IMR-90 (cell line): ENCODE measurements around the gene EIF4E1B. TPM values are rescaled to one million over a fixed set of nuclear protein-coding genes. Genes with fewer than 3 reads are reported as not detected.

Experiments used
- ATAC-seq: fragments of 200-7000 bp; cut with Tn5 transposase; 2 replicates; pipeline ENCODE4 v1.9.1; 2020; ENCODE audit warnings: low read depth, mild to moderate bottlenecking, moderate library complexity
- BruUV-seq: library from RNA; stranded (reverse); fragments of 400-500 nt; replicated peaks from 2 replicates; lab custom pipeline; 2021; lab: Mats Ljungman, UMichigan
- CTCF ChIA-PET: fragments of 300-600 bp; formaldehyde crosslinking; extraction: SDS; loops from one replicate; lab custom pipeline; 2021; ENCODE audit warnings: antibody characterized with exemption; lab: Yijun Ruan, JAX
- POLR2A ChIA-PET: fragments of 300-600 bp; sonication (Branson Sonifier 250); formaldehyde crosslinking; loops from one replicate; lab custom pipeline; 2022; ENCODE audit warnings: antibody characterized with exemption; ENCODE audit not compliant: unreplicated experiment; lab: Charles Lee
- DNase-seq: peaks from one replicate; pipeline ENCODE4 v3.0.0; 2013
- H2AFZ ChIP-seq: replicated peaks from 2 replicates; pipeline ENCODE3; 2013; ENCODE audit warnings: low read length, mild to moderate bottlenecking; ENCODE audit not compliant: poor library complexity
- H2AK5ac ChIP-seq: 2 replicates; pipeline ENCODE4 v1.6.1; 2013; ENCODE audit warnings: low read depth, low read length, inconsistent platforms
- H2AK9ac ChIP-seq: replicated peaks from 2 replicates; pipeline ENCODE3; 2013; ENCODE audit warnings: mild to moderate bottlenecking, low read depth, low read length, moderate library complexity; ENCODE audit not compliant: poor library complexity
- H2BK120ac ChIP-seq: 2 replicates; pipeline ENCODE4 v1.6.1; 2013; ENCODE audit warnings: low read depth, low read length, inconsistent platforms
- H2BK15ac ChIP-seq: 3 replicates; pipeline ENCODE4 v1.6.1; 2013; ENCODE audit warnings: low read depth, low read length, inconsistent platforms
- H2BK20ac ChIP-seq: 2 replicates; pipeline ENCODE4 v1.6.1; 2013; ENCODE audit warnings: low read depth, mild to moderate bottlenecking, inconsistent platforms, low read length, moderate library complexity
- H2BK5ac ChIP-seq: 2 replicates; pipeline ENCODE4 v1.6.1; 2013; ENCODE audit warnings: mild to moderate bottlenecking, low read depth, low read length, inconsistent platforms; ENCODE audit not compliant: poor library complexity, severe bottlenecking
- H3K14ac ChIP-seq: replicated peaks from 2 replicates; pipeline ENCODE4 v1.6.1; 2013; ENCODE audit warnings: low read depth, low read length, inconsistent platforms
- H3K18ac ChIP-seq: 2 replicates; pipeline ENCODE4 v1.6.1; 2013; ENCODE audit warnings: low read depth, low read length, control low read depth
- H3K23ac ChIP-seq: 2 replicates; pipeline ENCODE4 v1.6.1; 2013; ENCODE audit warnings: low read depth, low read length, inconsistent platforms
- H3K27ac ChIP-seq: 2 replicates; pipeline ENCODE4 v1.5.1; 2013; ENCODE audit warnings: mild to moderate bottlenecking, control low read depth, low read length; ENCODE audit not compliant: insufficient read depth
- H3K27me3 ChIP-seq: 2 replicates; pipeline ENCODE4 v1.6.1; 2013; ENCODE audit warnings: low read length; ENCODE audit not compliant: control insufficient read depth, insufficient read depth
- H3K36me3 ChIP-seq: 2 replicates; pipeline ENCODE4 v1.6.1; 2013; ENCODE audit warnings: low read length, mixed read lengths; ENCODE audit not compliant: control insufficient read depth, insufficient read depth
- H3K4ac ChIP-seq: 2 replicates; pipeline ENCODE4 v1.6.1; 2013; ENCODE audit warnings: low read depth, low read length, inconsistent platforms
- H3K4me1 ChIP-seq: 2 replicates; pipeline ENCODE4 v1.6.1; 2013; ENCODE audit warnings: low read length, mixed read lengths; ENCODE audit not compliant: control insufficient read depth, insufficient read depth
- H3K4me2 ChIP-seq: 2 replicates; pipeline ENCODE4 v1.6.1; 2013; ENCODE audit warnings: low read depth, mild to moderate bottlenecking, control low read depth, low read length, moderate library complexity
- H3K4me3 ChIP-seq: 2 replicates; pipeline ENCODE4 v1.5.1; 2013; ENCODE audit warnings: low read depth, mild to moderate bottlenecking, control low read depth, low read length, moderate library complexity; ENCODE audit not compliant: insufficient read depth
- H3K56ac ChIP-seq: 2 replicates; pipeline ENCODE4 v1.6.1; 2013; ENCODE audit warnings: low read length, inconsistent platforms; ENCODE audit not compliant: insufficient read depth; ENCODE audit errors: extremely low read depth
- H3K79me1 ChIP-seq, 2 experiments: 2 replicates each; pipeline ENCODE4 v1.6.1; 2013; ENCODE audit warnings: low read length in 2 of 2, inconsistent platforms in 1 of 2, low read depth in 1 of 2
- H3K9ac ChIP-seq: 2 replicates; pipeline ENCODE4 v1.6.1; 2013; ENCODE audit warnings: low read depth, low read length, control low read depth
- H3K9me1 ChIP-seq: 2 replicates; pipeline ENCODE4 v1.6.1; 2013; ENCODE audit warnings: low read length, inconsistent platforms; ENCODE audit not compliant: insufficient read depth
- H3K9me3 ChIP-seq: 2 replicates; pipeline ENCODE4 v1.6.1; 2013; ENCODE audit warnings: low read length; ENCODE audit not compliant: control insufficient read depth, insufficient read depth
- H4K20me1 ChIP-seq: 2 replicates; pipeline ENCODE4 v1.6.1; 2013; ENCODE audit warnings: low read length, inconsistent platforms; ENCODE audit not compliant: insufficient read depth
- H4K5ac ChIP-seq: 2 replicates; pipeline ENCODE4 v1.6.1; 2013; ENCODE audit warnings: mild to moderate bottlenecking, low read depth, low read length, control low read depth
- H4K8ac ChIP-seq, 2 experiments: 2 replicates each; pipeline ENCODE4 v1.6.1; 2013; ENCODE audit warnings: low read depth in 2 of 2, low read length in 2 of 2, control low read depth in 1 of 2, inconsistent platforms in 1 of 2
- H4K91ac ChIP-seq: 2 replicates; pipeline ENCODE4 v1.6.1; 2013; ENCODE audit warnings: low read depth, low read length, inconsistent platforms; ENCODE audit not compliant: insufficient read depth
- CEBPB ChIP-seq: IDR thresholded peaks from 2 replicates; pipeline ENCODE4 v1.6.1; 2012; ENCODE audit warnings: low read depth, low read length, improper control_type of control experiment
- WGBS, 2 experiments: methylation state at CpG; one replicate each; pipeline versions ENCODE4 v1.1.5 to v1.1.7; 2013; ENCODE audit warnings: missing lambda C conversion rate in 2 of 2; ENCODE audit not compliant: insufficient read length in 1 of 2; ENCODE audit errors: extremely low coverage in 2 of 2; 5-methylcytosine and 5-hydroxymethylcytosine counted together
- dilution Hi-C: fragments of 300-500 bp; cut with HindIII; formaldehyde crosslinking; loops from one replicate; pipeline ENCODE4 v1.14.3; 2018; ENCODE audit warnings: low sequenced_read_pairs; ENCODE audit not compliant: unreplicated experiment
- in situ Hi-C: fragments of 300-500 bp; cut with MboI; formaldehyde crosslinking; loops from 3 replicates; pipeline ENCODE4 v1.14.3; 2019; ENCODE audit warnings: low sequenced_read_pairs, inconsistent platforms, mixed read lengths
- intact Hi-C: fragments of 100-400 bp; cut with micrococcal nuclease; formaldehyde crosslinking; loops from 2 replicates; pipeline ENCODE4 v1.10.0; 2022
- polyA plus RNA-seq, 3 experiments: library from polyadenylated mRNA; depleted of rRNA; stranded (reverse); fragments of >200 nt; gene quantifications; 2 replicates each; pipeline ENCODE4 v1.2.3, GENCODE V29; 2012; ENCODE audit warnings: low replicate concordance in 1 of 3
- total RNA-seq: library from RNA; depleted of rRNA; stranded (reverse); fragments of >200 nt; gene quantifications from 2 replicates; pipeline ENCODE4 v1.2.3, GENCODE V29; 2012

EIF4E1B gene
- total and polyA plus RNA-seq, 2 of the 4 experiments (the other 2 are of a cell fraction) = not detected

DNA sequence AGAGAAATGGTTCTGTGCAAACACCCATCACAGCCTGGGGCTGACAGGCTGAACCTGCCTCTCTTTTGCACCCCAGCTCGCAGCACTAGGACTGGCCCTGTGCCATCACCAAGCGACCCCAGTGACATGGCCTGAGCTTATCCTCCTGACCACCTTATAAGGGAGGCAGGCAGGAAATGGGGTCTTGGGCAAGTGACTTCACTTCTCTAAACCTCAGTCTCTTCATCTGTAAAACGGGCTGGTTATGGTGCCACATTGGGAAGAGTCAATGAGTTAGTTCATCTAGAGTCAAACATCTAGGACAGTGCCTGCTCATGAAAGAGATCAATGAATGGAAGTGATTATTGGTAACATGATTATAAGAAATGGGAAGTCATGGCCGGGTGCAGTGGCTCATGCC lies 6.3 kb upstream of the EIF4E1B start:
- BruUV-seq = no TSS peak
- no CpG with 5 or more reads among the region's 4 CpGs for WGBS, 2 experiments
- Histone ChIP-seq H4K5ac (no peak overlapping the region), H3K9me1 (no peaks in the 10 kb centered on the region), H2BK20ac (no peak overlapping the region), H2BK5ac (no peak overlapping the region), H3K27me3 (peaks cover 64% of the 10 kb centered on the region), H3K27ac (no peak overlapping the region), H3K14ac (no peak overlapping the region), H3K23ac (no peak overlapping the region), H3K4me1 (peaks cover 5% of the 10 kb centered on the region), H3K56ac (no peak overlapping the region), H3K4ac (no peak overlapping the region), H2AK9ac (no peak overlapping the region), H4K91ac (no peak overlapping the region), H3K9me3 (no peaks in the 10 kb centered on the region), H2BK15ac (no peak overlapping the region), H4K20me1 (no peaks in the 10 kb centered on the region), H3K36me3 (no peaks in the 10 kb centered on the region), H3K9ac (no peak overlapping the region), H2AK5ac (no peak overlapping the region), H2AFZ (no peak overlapping the region), H3K79me1 (no peaks in the 10 kb centered on the region), H4K8ac (no peak overlapping the region), H2BK120ac (no peak overlapping the region), H3K4me3 (no peak overlapping the region), H3K4me2 (no peak overlapping the region), H3K18ac (no peak overlapping the region)
- intact Hi-C loops = no loop called here
- ChIA-PET CTCF (no interaction called here), POLR2A (no interaction called here)
- ATAC-seq (no peak), DNase-seq (no peak)
- in situ Hi-C loops = loop anchor here (10.0 kb wide), 1 partner anchor 49 kb away; no protein-coding TSS in a partner anchor
- dilution Hi-C loops = no loop called here
- no peak for TF ChIP-seq CEBPB
